ENCODE data around the gene NAMPT. TPM values are rescaled to one million over a fixed set of nuclear protein-coding genes. Genes with fewer than 3 reads are reported as not detected.

Gene NAMPT
- total and polyA plus RNA-seq, 9 of the 15 experiments (the other 6 are each of a cell fraction or from before 2014, with no cell fraction given): 41.1 to 160 (median 106) TPM

DNA sequence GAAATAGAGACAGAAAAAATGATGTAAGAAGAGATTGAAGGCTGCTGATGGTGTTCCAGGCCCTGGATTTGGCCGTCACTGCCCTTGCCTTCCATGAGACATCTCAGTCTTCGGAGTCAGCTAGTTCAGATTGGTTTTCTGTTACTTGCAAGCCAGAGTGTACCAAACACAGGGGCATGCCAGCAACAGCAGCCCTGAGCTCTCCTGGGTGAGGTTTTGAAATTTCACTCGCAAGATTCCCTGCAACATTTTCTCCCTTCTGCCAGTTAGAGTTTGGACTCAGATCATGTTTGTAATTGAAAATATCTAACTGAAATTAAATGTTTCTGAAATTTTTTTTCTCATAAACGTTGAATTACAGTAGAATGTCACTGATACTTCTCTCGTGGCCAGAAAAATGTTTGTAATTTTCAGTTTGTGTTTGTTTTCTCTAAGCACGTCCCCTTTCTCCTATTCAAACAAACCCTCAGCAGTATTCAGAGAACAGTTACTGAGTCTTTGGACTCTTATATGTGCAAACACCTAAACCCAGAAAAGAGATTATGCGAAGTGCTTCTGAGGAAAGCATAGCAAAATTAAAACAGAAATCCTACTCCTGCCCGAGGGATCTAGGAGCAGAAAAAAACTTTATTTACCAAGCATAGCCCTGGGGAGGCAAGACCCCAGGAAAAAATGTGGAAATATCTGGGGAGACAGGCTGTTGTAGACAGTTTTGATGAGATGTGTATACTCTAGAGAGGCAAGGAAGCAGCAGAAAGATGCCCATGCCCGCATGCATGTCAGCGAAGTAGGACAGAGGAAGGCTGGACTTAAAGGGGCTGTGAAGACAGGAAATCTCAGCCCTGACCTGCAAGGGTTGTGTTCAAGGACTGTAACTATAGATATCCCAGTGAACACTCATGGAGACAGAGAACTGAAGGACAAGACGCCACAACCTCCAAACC is 43.0 kb upstream of the NAMPT start:
- H3K9ac ChIP-seq (ENCODE audit: insufficient read depth in 1 of 2, low read depth in 2 of 2, low read length in 2 of 2): no peak overlapping the region
- WGBS (ENCODE audit: insufficient coverage, low coverage, missing lambda C conversion rate): 19% methylated on average over 11 of the region's 11 CpGs
- no peak for DNase-seq (ENCODE audit: extremely low read depth in 1 of 4, low spot score in 3 of 4)
- H4K20me1 ChIP-seq (replicated peaks; ENCODE audit: control insufficient read depth, insufficient read depth, low read length): no peaks in the 10 kb centered on the region
- H3K4me1 ChIP-seq (replicated peaks in 1 of 2; ENCODE audit: control insufficient read depth in 2 of 2, insufficient read depth in 2 of 2, low read length in 2 of 2): no peaks in the 10 kb centered on the region; a peak in 1 of 5 replicates
- POLR2A ChIA-PET: interaction anchor here (1.4 kb wide), 1 partner anchor 42 kb away, joined by 4 read pairs; the partner anchor contains the start of gene NAMPT
- intact Hi-C loops (cut with micrococcal nuclease) (no loop called here), in situ Hi-C loops (cut with MboI) (no loop called here)
- no peak overlapping the region for H3K4me2 ChIP-seq (ENCODE audit: insufficient read depth, low read length)
- peak overlapping the region; percentile 23; the same call in 1 of the 2 replicates for H2AFZ ChIP-seq (ENCODE audit: low read depth, low read length)
- CTCF ChIA-PET (ENCODE audit: low intra/inter-chr PET ratio): no interaction called here
- no peaks in the 10 kb centered on the region for H3K9me1 ChIP-seq (ENCODE audit: control insufficient read depth, insufficient read depth, low read length)
- no peaks in the 10 kb centered on the region for H3K27me3 ChIP-seq (ENCODE audit: control insufficient read depth in 2 of 2, insufficient read depth in 2 of 2, low read length in 2 of 2)
- H3K9me3 ChIP-seq (replicated peaks; ENCODE audit: control insufficient read depth, insufficient read depth, low read depth, low read length): no peaks in the 10 kb centered on the region
- BruUV-seq (replicated peaks): no TSS peak
- no peaks in the 10 kb centered on the region for H3K36me3 ChIP-seq (ENCODE audit: control insufficient read depth, insufficient read depth, low read length)
- H3K79me2 ChIP-seq (ENCODE audit: control insufficient read depth, insufficient read depth, low read length): no peaks in the 10 kb centered on the region
- no peak for TF ChIP-seq RCOR1 (IDR thresholded peaks at IDR 0.05; ENCODE audit: borderline replicate concordance in 1 of 2, low read depth in 2 of 2, low read length in 2 of 2)
- no peak for TF ChIP-seq TRIM25 (IDR thresholded peaks at IDR 0.05; ENCODE audit: borderline replicate concordance)
- no peak for TF ChIP-seq RFX7 (CRISPR knock-in tag; IDR thresholded peaks at IDR 0.05)
- no peak for FAIRE-seq
- 0 out of 3 replicates have a peak, but pooled peaks have one; percentile 21 for ATAC-seq
- no peak overlapping the region for H3K27ac ChIP-seq (ENCODE audit: extremely low read depth, low read depth, low read length)
- no peak overlapping the region for H3K4me3 ChIP-seq

All from K562 (cell line).